ENCODE results near the gene ZBTB4. TPM values are rescaled to one million over a fixed set of nuclear protein-coding genes. Genes with fewer than 3 reads are reported as not detected.

Gene ZBTB4
- total RNA-seq, 1 experiment from 2014 or later: 17.1 TPM

DNA sequence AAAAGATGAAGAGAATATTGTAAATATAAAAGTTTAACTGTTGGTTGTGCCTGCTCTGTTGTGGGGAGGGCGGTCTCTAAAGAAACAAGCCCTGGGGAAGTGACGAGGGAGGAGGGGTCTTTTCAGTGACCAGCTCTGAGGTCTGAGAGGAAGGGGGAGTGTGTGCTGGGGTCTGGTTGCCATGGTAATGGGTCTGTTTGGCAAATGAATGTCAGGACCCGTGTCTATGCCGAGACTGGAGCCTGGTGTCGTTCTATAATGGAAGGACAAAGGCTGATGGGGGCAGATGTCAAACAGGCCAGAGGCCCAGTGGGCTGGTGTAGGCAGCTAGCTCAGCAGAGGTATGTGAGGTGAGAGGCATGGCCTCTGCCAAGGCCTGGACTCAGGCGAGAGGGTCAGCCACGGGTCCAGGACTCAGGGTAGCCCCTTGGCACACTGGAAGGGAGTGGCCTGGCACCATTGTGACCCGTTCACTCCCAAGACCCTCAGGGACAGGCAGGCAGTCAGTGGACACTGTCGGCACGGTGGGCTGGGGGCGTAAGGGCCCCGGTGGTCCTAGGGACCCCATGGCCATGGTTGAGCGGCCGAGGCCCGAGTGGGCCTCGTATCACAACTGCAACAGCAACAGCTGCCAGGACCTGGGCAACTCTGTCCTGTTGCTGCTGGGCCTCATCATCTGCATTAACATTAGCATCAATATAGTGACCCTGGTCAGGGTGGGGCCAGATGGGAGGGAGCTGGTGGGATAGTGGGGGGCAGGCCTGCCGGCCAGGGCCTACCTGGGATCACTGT, 59.4 kb downstream of the ZBTB4 start, which contains the start of gene SPEM1:
TSS of gene SPEM1 (plus strand) at position 506 of the 792 bp plus-strand sequence. CDS start at position 567, 61 bp downstream.
- no peak for DNase-seq (ENCODE audit: low read depth, low spot score)
- Histone ChIP-seq H3K36me3 (ENCODE audit: control insufficient read depth in 1 of 2, insufficient read depth in 2 of 2, low read length in 2 of 2) (peaks cover 0 to 2% of the 10 kb centered on the region in 2 experiments; a peak in 1 of 4 replicates), H3K9me3 (ENCODE audit: control insufficient read depth in 1 of 2, insufficient read depth in 1 of 2, low read depth in 1 of 2, low read length in 2 of 2) (no peaks in the 10 kb centered on the region), H3K9me2 (ENCODE audit: insufficient read depth) (no peaks in the 10 kb centered on the region), H3K9ac (ENCODE audit: low read length) (no peak within 1 kb of the TSS), H4K20me1 (ENCODE audit: insufficient read depth) (no peaks in the 10 kb centered on the region), H3K4me3 (replicated peaks in 1 of 2; ENCODE audit: low read depth in 1 of 2, low read length in 2 of 2) (no peak within 1 kb of the TSS), H3K79me2 (ENCODE audit: insufficient read depth, low read length) (no peaks in the 10 kb centered on the region), H3K27me3 (ENCODE audit: insufficient read depth, low read length) (no peaks in the 10 kb centered on the region), H3K4me2 (ENCODE audit: low read length) (no peak within 1 kb of the TSS), H2AFZ (ENCODE audit: low read depth, low read length, poor library complexity, severe bottlenecking) (no peak within 1 kb of the TSS), H3K4me1 (ENCODE audit: control insufficient read depth in 1 of 2, insufficient read depth in 2 of 2, low read length in 2 of 2) (no peaks in the 10 kb centered on the region), H3K27ac (ENCODE audit: low read depth, low read length) (no peak within 1 kb of the TSS)
- POLR2A ChIA-PET: interaction anchor here (1.7 kb wide), 1 partner anchor 16 kb away, joined by 8 read pairs; the partner anchor contains the start of gene TMEM256
- ATAC-seq: no peak
- RAD21 ChIA-PET (ENCODE audit: low non-redundant PET in 1 of 2, low total read pairs in 2 of 2, uncharacterized antibody in 2 of 2, unreplicated experiment in 2 of 2): no interaction called here
- intact Hi-C loops (cut with micrococcal nuclease): no loop called here
- no TSS peak for BruUV-seq (replicated peaks)
- TF ChIP-seq ZNF274 (IDR thresholded peaks at IDR 0.05; ENCODE audit: low read depth, low read length) (no peak), SP1 (IDR thresholded peaks at IDR 0.05; ENCODE audit: low read depth) (no peak), JUND (IDR thresholded peaks at IDR 0.05) (no peak), FOSL1 (IDR thresholded peaks at IDR 0.05; ENCODE audit: low read depth) (no peak), CEBPB (IDR thresholded peaks at IDR 0.05; ENCODE audit: low read depth) (no peak), ZFX (IDR thresholded peaks at IDR 0.05) (no peak), EZH2 (IDR thresholded peaks at IDR 0.05) (no peak), ELF1 (IDR thresholded peaks at IDR 0.05; ENCODE audit: borderline replicate concordance, low read depth) (no peak), SIN3A (IDR thresholded peaks at IDR 0.05; ENCODE audit: low read depth) (no peak), POLR2A (IDR thresholded peaks at IDR 0.05; ENCODE audit: borderline replicate concordance, extremely low read depth, insufficient read depth, insufficient read length) (no peak)
- TF ChIP-seq, protein P1, sequence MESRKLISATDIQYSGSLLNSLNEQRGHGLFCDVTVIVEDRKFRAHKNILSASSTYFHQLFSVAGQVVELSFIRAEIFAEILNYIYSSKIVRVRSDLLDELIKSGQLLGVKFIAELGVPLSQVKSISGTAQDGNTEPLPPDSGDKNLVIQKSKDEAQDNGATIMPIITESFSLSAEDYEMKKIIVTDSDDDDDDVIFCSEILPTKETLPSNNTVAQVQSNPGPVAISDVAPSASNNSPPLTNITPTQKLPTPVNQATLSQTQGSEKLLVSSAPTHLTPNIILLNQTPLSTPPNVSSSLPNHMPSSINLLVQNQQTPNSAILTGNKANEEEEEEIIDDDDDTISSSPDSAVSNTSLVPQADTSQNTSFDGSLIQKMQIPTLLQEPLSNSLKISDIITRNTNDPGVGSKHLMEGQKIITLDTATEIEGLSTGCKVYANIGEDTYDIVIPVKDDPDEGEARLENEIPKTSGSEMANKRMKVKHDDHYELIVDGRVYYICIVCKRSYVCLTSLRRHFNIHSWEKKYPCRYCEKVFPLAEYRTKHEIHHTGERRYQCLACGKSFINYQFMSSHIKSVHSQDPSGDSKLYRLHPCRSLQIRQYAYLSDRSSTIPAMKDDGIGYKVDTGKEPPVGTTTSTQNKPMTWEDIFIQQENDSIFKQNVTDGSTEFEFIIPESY (IDR thresholded peaks at IDR 0.05; ENCODE audit: extremely low read depth, insufficient replicate concordance, low read length): no peak
- TF ChIP-seq, protein P2, sequence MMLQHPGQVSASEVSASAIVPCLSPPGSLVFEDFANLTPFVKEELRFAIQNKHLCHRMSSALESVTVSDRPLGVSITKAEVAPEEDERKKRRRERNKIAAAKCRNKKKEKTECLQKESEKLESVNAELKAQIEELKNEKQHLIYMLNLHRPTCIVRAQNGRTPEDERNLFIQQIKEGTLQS (IDR thresholded peaks at IDR 0.05): no peak
- CTCF ChIA-PET: no interaction called here

All from HCT116 (cell line).